Neural cell (in vitro differentiated cells): ENCODE results near the gene RGS13.

Source experiments
- CTCF ChIP-seq: fragments of 450-650 bp; IDR thresholded peaks from 2 replicates; pipeline ENCODE4 v1.5.1; 2014; ENCODE audit warnings: antibody characterized with exemption, mild to moderate bottlenecking, moderate library complexity; ENCODE audit not compliant: poor library complexity, severe bottlenecking
- EP300 ChIP-seq: fragments of 450-650 bp; conservative IDR thresholded peaks from 2 replicates; pipeline ENCODE4 v1.6.1; 2014; ENCODE audit warnings: antibody characterized with exemption, mild to moderate bottlenecking, moderate library complexity; ENCODE audit not compliant: poor library complexity, severe bottlenecking

GRCh38 chr1:192589813-192590212, 46.1 kb upstream of the RGS13 start:
- TF ChIP-seq CTCF (no peak), EP300 (no peak)
